Liver (tissue), 3 donors: Measurements from ENCODE around the gene SLC24A3.

Source experiments
- ATF3 ChIP-seq: IDR thresholded peaks from 2 replicates; pipeline ENCODE4 v1.6.1; 2016; ENCODE audit warnings: antibody characterized with exemption
- CTCF ChIP-seq: fragments of 150-350 bp; IDR thresholded peaks from 2 replicates; pipeline ENCODE4 v1.5.1; 2017; ENCODE audit warnings: improper control_type of control experiment, low read depth, low read length; ENCODE audit not compliant: missing input control
- EGR1 ChIP-seq, 2 donors: IDR thresholded peaks; 2 replicates each; pipeline ENCODE4 v1.6.1; 2016 to 2018; ENCODE audit warnings: antibody characterized with exemption in 2 of 2, low read depth in 2 of 2
- GABPA ChIP-seq, 2 donors: IDR thresholded peaks in 1 of 2; conservative IDR thresholded peaks in 1 of 2; 2 replicates each; pipeline ENCODE4 v1.6.1; 2016; ENCODE audit warnings: antibody characterized with exemption in 2 of 2, mild to moderate bottlenecking in 1 of 2, moderate library complexity in 1 of 2
- HNF4G ChIP-seq: IDR thresholded peaks from 2 replicates; pipeline ENCODE4 v1.6.1; 2016; ENCODE audit warnings: antibody characterized with exemption
- MAX ChIP-seq: IDR thresholded peaks from 2 replicates; pipeline ENCODE4 v1.6.1; 2016; ENCODE audit warnings: antibody characterized with exemption
- REST ChIP-seq: IDR thresholded peaks from 2 replicates; pipeline ENCODE4 v1.6.1; 2016; ENCODE audit warnings: antibody characterized with exemption, mild to moderate bottlenecking
- SP1 ChIP-seq: IDR thresholded peaks from 2 replicates; pipeline ENCODE4 v1.6.1; 2018; ENCODE audit warnings: antibody characterized with exemption, mild to moderate bottlenecking
- TAF1 ChIP-seq: conservative IDR thresholded peaks from 2 replicates; pipeline ENCODE4 v1.6.1; 2016; ENCODE audit warnings: antibody characterized with exemption, mild to moderate bottlenecking
- YY1 ChIP-seq: IDR thresholded peaks from 2 replicates; pipeline ENCODE4 v1.6.1; 2016; ENCODE audit warnings: antibody characterized with exemption, mild to moderate bottlenecking
- ZBTB33 ChIP-seq: IDR thresholded peaks from 2 replicates; pipeline ENCODE4 v1.6.1; 2016; ENCODE audit warnings: antibody characterized with exemption
- donor health status: healthy.
- donor health status: healthy.

GRCh38 chr20:19327401-19327800, 115.0 kb downstream of the SLC24A3 start:
- TF ChIP-seq CTCF (no peak), ATF3 (no peak), REST (no peak), SP1 (no peak), GABPA (IDR thresholded peaks at IDR 0.05 in 1 of 2, conservative IDR thresholded peaks at IDR 0.05 in 1 of 2) (no peak), TAF1 (no peak), ZBTB33 (no peak), YY1 (no peak), EGR1 (IDR thresholded peaks at IDR 0.05; ENCODE audit: low read depth in 2 of 2) (no peak), HNF4G (no peak), MAX (no peak)
